Muscle of back (tissue), 11 donors: Measurements from ENCODE around the gene ISOC2. TPM values are rescaled to one million over a fixed set of nuclear protein-coding genes. Genes with fewer than 3 reads are reported as not detected.
"Not testable (repeated sequence)": the region's sequence is repeated elsewhere in the genome, so short reads cannot be mapped to it uniquely, and the experiment has no call there.

Source experiments
- DNase-seq, 3 donors: peaks; one replicate each; pipeline versions ENCODE4 v3.0.0 to v3.0.0-alpha.2; 2013
- polyA plus RNA-seq, 10 donors: library from polyadenylated mRNA; unstranded; fragments of 120-200 nt; gene quantifications; one replicate each; pipeline ENCODE4 v1.2.1, GENCODE V29; 2013; ENCODE audit not compliant: insufficient read length in 10 of 10

Gene ISOC2
- polyA plus RNA-seq, 10 donors, result 26.6 to 40.9 (median 30.8) TPM

- no peak for DNase-seq
Observed at GRCh38 chr19:55443045-55443823, 18.2 kb downstream of the ISOC2 start, which contains the start of gene SHISA7. SHISA7 (minus strand) TSS chr19:55443300; CDS start chr19:55442863, 437 bp downstream.

GRCh38 chr19:55442372-55442961 lies 19.0 kb downstream of the ISOC2 start:
- no peak for DNase-seq

GRCh38 chr19:55441692-55442321 lies 19.6 kb downstream of the ISOC2 start:
- DNase-seq, result no peak

- no peak for DNase-seq
Observed at GRCh38 chr19:55441319-55441691, 20.1 kb downstream of the ISOC2 start.

- DNase-seq, result no peak
Observed at GRCh38 chr19:55440411-55441105, 20.9 kb downstream of the ISOC2 start.

GRCh38 chr19:55439052-55439451 lies 22.4 kb downstream of the ISOC2 start:
- DNase-seq, result no peak

GRCh38 chr19:55437410-55437809 lies 24.0 kb downstream of the ISOC2 start:
- DNase-seq, result peak; percentile 42 to 83 (median 65)

GRCh38 chr19:55436847-55437246 lies 24.6 kb downstream of the ISOC2 start:
- no peak for DNase-seq

GRCh38 chr19:55435020-55435419 lies 26.4 kb downstream of the ISOC2 start:
- no peak for DNase-seq

- no peak for DNase-seq
Observed at GRCh38 chr19:55434356-55434919, 27.0 kb downstream of the ISOC2 start.

- DNase-seq, result no peak
Observed at GRCh38 chr19:55433292-55433691, 28.1 kb downstream of the ISOC2 start.

GRCh38 chr19:55432241-55432959 lies 29.0 kb downstream of the ISOC2 start:
- DNase-seq, result no peak

- no peak for DNase-seq
Observed at GRCh38 chr19:55431183-55431582, 30.3 kb downstream of the ISOC2 start.

- no peak for DNase-seq
Observed at GRCh38 chr19:55426042-55426441, 35.4 kb downstream of the ISOC2 start.

GRCh38 chr19:55424518-55424917 lies 36.9 kb downstream of the ISOC2 start:
- DNase-seq, result no peak

GRCh38 chr19:55423225-55424005 lies 38.0 kb downstream of the ISOC2 start:
- DNase-seq, result no peak

- not testable (repeated sequence) for DNase-seq
Observed at GRCh38 chr19:55421281-55421680, 40.2 kb downstream of the ISOC2 start.

- no peak for DNase-seq
Observed at GRCh38 chr19:55419624-55420236, 41.7 kb downstream of the ISOC2 start.

- DNase-seq, result no peak
Observed at GRCh38 chr19:55419103-55419502, 42.3 kb downstream of the ISOC2 start.

GRCh38 chr19:55418185-55418584 lies 43.3 kb downstream of the ISOC2 start:
- peak; percentile 69 to 87 (median 81) for DNase-seq
